ENCODE data around the gene TOP2B. TPM values are rescaled to one million over a fixed set of nuclear protein-coding genes. Genes with fewer than 3 reads are reported as not detected.

TOP2B gene
- polyA plus RNA-seq, 6 donors from 2014 or later: 44.4 to 95.7 (median 66.8) TPM

DNA sequence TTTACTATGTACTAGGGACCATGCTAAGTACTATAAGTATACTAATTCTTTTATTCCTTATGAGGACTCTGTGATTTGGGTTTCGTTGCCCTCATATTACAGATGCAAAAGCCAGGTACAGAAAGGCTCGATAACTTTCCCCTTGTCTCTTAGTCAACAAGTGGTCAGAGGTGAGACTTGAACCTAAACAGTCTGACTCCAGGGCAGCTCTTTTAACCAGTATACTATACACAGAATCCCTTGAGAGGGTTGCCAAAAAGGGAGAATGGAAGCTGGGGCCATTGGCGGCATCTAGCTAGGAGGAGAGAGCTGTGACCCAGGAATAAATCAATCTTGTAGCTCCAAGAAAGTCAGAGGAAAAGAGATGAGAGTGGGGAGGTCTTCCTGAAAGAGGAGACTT is 92.4 kb downstream of the TOP2B start:
- DNase-seq: no peak
- H3K36me3 Mint-ChIP-seq: no peaks in the 10 kb centered on the region

DNA sequence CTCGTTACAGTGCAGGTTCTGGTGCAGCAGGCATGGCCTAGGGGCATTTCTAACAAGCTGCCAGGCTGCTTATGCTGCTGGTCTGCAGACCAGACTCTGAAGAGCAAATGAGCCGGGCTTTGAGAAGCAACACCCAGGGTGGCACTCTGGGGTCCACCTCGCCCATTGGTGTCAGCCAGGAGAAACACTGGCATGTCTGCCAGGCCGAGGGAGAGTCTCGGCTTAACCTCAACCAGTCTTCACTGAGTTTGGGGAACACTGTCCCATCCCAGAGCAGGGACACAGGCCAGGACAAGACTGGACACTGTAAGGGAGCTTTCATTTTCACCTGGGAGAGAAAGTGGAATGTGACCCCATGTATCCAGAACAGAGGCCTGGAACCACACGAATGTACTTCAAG is 93.4 kb downstream of the TOP2B start:
- Mint-ChIP-seq H3K27me3 (peaks cover 0 to 14% (median 5%) of the 10 kb centered on the region in 3 donors), H3K36me3 (no peaks in the 10 kb centered on the region), H3K27ac (no peak overlapping the region), H3K4me3 (no peak overlapping the region), H3K9me3 (no peaks in the 10 kb centered on the region), H3K4me1 (no peaks in the 10 kb centered on the region)
- DNase-seq (no peak), ATAC-seq (ENCODE audit: low read depth in 2 of 2) (no peak)

More for the DNA sequence above, 92.4 kb downstream of the TOP2B start:
- H3K9me3 Mint-ChIP-seq: no peaks in the 10 kb centered on the region
- ATAC-seq (ENCODE audit: low read depth in 2 of 2): no peak
- H3K4me1 Mint-ChIP-seq: no peaks in the 10 kb centered on the region
- peaks cover 5 to 20% (median 9%) of the 10 kb centered on the region in 3 donors for H3K27me3 Mint-ChIP-seq
- no peak overlapping the region for H3K27ac Mint-ChIP-seq
- no peak overlapping the region for H3K4me3 Mint-ChIP-seq

- ATAC-seq (ENCODE audit: low read depth in 2 of 2) (no peak), DNase-seq (no peak)
- Mint-ChIP-seq H3K36me3 (no peaks in the 10 kb centered on the region), H3K4me3 (no peak overlapping the region), H3K27ac (no peak overlapping the region), H3K9me3 (peaks cover 0 to 3% (median 0%) of the 10 kb centered on the region in 7 donors), H3K27me3 (peaks cover 0 to 13% (median 0%) of the 10 kb centered on the region in 3 donors), H3K4me1 (no peaks in the 10 kb centered on the region)
Observed at GRCh38 chr3:25568525-25569078, 96.1 kb downstream of the TOP2B start.

- Mint-ChIP-seq H3K4me3 (no peak overlapping the region), H3K27ac (no peak overlapping the region), H3K9me3 (peaks cover 0 to 3% (median 0%) of the 10 kb centered on the region in 7 donors), H3K4me1 (no peaks in the 10 kb centered on the region), H3K27me3 (peaks cover 0 to 7% (median 0%) of the 10 kb centered on the region in 3 donors), H3K36me3 (no peaks in the 10 kb centered on the region)
- DNase-seq (no peak), ATAC-seq (ENCODE audit: low read depth in 2 of 2) (no peak)
Observed at GRCh38 chr3:25567806-25568524, 96.7 kb downstream of the TOP2B start.

GRCh38 chr3:25567388-25567787 is 97.3 kb downstream of the TOP2B start:
- Mint-ChIP-seq H3K4me1 (no peaks in the 10 kb centered on the region), H3K9me3 (peaks cover 0 to 3% (median 0%) of the 10 kb centered on the region in 7 donors), H3K27me3 (peaks cover 0 to 6% (median 0%) of the 10 kb centered on the region in 3 donors), H3K27ac (no peak overlapping the region), H3K36me3 (no peaks in the 10 kb centered on the region), H3K4me3 (no peak overlapping the region)
- ATAC-seq (ENCODE audit: low read depth in 2 of 2) (no peak), DNase-seq (no peak)

DNA sequence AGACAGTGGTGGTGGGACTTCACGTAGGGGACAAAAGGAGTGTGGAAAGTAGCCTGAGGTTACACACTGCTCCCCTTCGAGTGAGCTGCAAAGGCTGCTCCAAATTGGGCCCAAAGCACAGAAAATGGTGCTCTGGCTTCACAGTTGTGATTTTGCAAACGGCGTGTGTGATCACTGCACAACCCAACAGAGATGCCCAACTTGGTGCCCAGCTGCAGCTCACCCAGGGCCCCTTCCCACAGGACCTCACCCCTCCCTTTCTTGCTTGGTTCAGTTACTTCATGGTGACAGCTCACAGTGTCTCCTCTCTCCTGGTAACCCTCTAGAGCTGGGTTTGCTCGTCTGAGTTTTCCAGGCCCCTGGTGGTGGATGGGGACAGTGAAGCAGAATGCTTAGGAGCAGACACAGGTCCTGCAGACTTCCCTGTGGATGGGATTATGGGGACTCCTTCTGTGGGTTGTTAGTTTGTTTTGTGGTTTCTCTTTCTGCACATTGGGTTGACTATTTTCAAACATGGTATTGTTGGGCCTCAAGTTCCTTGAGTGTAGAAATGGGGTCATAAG is 98.3 kb downstream of the TOP2B start:
- ATAC-seq (ENCODE audit: low read depth in 2 of 2) (no peak), DNase-seq (no peak)
- H3K4me3 Mint-ChIP-seq: no peak overlapping the region
- H3K27me3 Mint-ChIP-seq: peaks cover 0 to 6% (median 0%) of the 10 kb centered on the region in 3 donors
- H3K36me3 Mint-ChIP-seq: no peaks in the 10 kb centered on the region
- H3K9me3 Mint-ChIP-seq: peaks cover 0 to 3% (median 0%) of the 10 kb centered on the region in 7 donors
- H3K27ac Mint-ChIP-seq: no peak overlapping the region
- H3K4me1 Mint-ChIP-seq: no peaks in the 10 kb centered on the region

DNA sequence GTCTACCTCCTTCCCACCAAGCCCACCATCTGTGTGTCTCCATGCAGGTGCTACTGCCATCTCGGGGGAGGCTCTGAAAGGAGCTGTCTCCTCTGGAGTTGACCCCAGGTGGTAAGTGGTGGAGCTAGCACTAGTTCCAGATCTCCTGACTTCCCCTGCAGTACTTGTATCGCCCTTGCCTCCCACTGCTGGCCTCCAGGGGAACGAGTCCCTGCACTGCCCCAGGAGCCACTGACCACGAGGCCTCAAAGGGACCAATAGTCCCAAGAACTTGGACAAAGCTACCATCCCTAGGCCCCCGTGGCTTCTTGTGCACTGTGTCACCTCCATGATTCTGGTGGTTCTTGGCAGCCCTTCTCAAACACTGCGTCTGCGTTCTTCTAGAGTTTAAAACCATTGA is 98.9 kb downstream of the TOP2B start:
- H3K4me1 Mint-ChIP-seq: no peaks in the 10 kb centered on the region
- no peak overlapping the region for H3K27ac Mint-ChIP-seq
- no peaks in the 10 kb centered on the region for H3K36me3 Mint-ChIP-seq
- peaks cover 0 to 6% (median 0%) of the 10 kb centered on the region in 3 donors for H3K27me3 Mint-ChIP-seq
- H3K9me3 Mint-ChIP-seq: peaks cover 0 to 3% (median 0%) of the 10 kb centered on the region in 7 donors
- DNase-seq: no peak
- no peak overlapping the region for H3K4me3 Mint-ChIP-seq
- ATAC-seq (ENCODE audit: low read depth in 2 of 2): no peak

DNA sequence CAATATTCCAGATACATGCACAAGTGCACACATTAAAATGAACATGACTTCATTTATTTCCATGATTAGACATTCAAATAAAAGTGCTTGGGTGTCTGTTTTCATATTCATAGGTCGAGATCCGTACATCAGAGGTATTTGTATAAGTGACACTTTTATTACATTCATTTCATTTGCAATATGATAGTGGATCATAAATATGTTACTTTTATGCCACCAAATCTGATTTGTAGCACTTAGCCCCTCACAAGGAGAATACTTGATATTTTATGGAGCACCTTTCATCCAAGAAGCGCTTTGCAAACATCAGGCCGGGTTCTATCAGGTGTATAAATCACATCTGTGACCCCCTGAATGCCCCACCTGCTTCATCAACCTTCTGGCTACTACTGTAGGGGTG is 100.6 kb downstream of the TOP2B start:
- ATAC-seq (ENCODE audit: low read depth in 2 of 2): no peak
- Mint-ChIP-seq H3K27ac (no peak overlapping the region), H3K27me3 (peaks cover 0 to 6% (median 0%) of the 10 kb centered on the region in 3 donors), H3K4me1 (no peaks in the 10 kb centered on the region), H3K4me3 (no peak overlapping the region), H3K36me3 (no peaks in the 10 kb centered on the region), H3K9me3 (peaks cover 0 to 3% (median 0%) of the 10 kb centered on the region in 7 donors)
- DNase-seq: no peak

DNA sequence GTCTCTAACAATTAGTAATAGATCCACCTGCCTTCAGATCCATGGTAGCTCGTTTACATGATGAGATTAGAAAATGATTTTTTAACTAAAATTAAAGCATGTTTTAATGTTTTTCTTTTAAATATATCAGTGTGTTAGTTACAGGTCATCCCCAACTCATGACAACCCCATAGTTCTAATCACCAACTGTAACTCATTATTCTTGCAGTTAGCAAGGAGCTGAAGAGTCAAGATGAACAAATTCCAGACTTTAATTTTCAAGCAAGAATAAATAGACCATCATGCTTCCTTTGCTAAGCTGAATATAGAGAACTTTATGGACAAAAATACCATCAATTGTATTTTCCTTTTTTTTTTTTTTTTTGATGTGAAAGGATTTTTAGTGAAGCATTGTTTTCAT is 101.1 kb downstream of the TOP2B start:
- Mint-ChIP-seq H3K36me3 (no peaks in the 10 kb centered on the region), H3K9me3 (peaks cover 0 to 3% (median 0%) of the 10 kb centered on the region in 7 donors), H3K27me3 (peaks cover 0 to 6% (median 0%) of the 10 kb centered on the region in 3 donors), H3K4me3 (no peak overlapping the region), H3K4me1 (no peaks in the 10 kb centered on the region), H3K27ac (no peak overlapping the region)
- no peak for DNase-seq
- no peak for ATAC-seq (ENCODE audit: low read depth in 2 of 2)

- DNase-seq (no peak), ATAC-seq (ENCODE audit: low read depth in 2 of 2) (no peak)
- H3K9me3 Mint-ChIP-seq: no peaks in the 10 kb centered on the region
- H3K36me3 Mint-ChIP-seq: no peaks in the 10 kb centered on the region
- H3K4me3 Mint-ChIP-seq: no peak overlapping the region
- no peaks in the 10 kb centered on the region for H3K4me1 Mint-ChIP-seq
- H3K27ac Mint-ChIP-seq: no peak overlapping the region
- H3K27me3 Mint-ChIP-seq: peaks cover 0 to 2% (median 0%) of the 10 kb centered on the region in 3 donors
Observed at GRCh38 chr3:25558796-25559195, 105.9 kb downstream of the TOP2B start.

DNA sequence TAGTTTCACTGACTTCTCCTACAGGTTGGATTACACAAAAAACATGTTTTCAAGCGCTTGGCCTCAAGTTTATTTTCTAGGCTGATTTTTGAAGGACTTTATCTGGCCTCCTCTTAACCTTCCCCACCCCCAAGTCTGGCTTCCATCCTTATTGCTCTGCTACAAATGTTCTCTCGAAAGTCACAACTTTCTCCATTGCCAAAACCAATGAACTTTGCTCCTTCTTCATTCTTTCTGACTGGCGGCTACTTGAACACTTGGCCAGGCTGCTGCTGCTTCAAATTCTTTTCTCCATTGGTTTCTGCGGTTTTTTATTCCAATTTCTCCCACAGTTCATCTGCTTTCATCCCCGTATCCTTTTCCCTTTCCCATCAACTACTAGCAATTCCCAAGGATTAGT is 106.6 kb downstream of the TOP2B start:
- no peak overlapping the region for H3K4me3 Mint-ChIP-seq
- ATAC-seq (ENCODE audit: low read depth in 2 of 2) (no peak), DNase-seq (no peak)
- no peaks in the 10 kb centered on the region for H3K4me1 Mint-ChIP-seq
- no peaks in the 10 kb centered on the region for H3K36me3 Mint-ChIP-seq
- H3K9me3 Mint-ChIP-seq: no peaks in the 10 kb centered on the region
- peaks cover 0 to 4% (median 0%) of the 10 kb centered on the region in 3 donors for H3K27me3 Mint-ChIP-seq
- H3K27ac Mint-ChIP-seq: no peak overlapping the region

DNA sequence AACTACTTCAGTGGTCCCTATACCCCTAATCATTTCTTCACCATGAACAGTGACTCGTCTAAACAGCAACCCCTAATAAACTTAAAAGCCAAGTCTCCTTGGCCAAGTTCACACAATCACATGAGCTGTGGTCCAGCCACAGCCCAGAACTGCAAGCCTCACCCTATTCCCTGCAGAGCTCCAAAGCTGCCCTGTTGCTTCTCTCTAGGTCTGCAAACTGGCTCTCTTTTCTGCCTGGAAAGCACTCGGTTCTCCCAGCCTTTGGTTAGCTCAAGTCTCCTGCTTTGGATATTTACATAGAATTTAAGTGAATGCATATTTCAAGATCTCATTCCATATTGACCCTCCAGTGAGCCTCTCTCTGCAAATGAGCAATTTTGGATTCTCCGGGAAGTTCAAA is 107.0 kb downstream of the TOP2B start:
- Mint-ChIP-seq H3K4me1 (no peaks in the 10 kb centered on the region), H3K4me3 (no peak overlapping the region), H3K27me3 (peaks cover 0 to 4% (median 1%) of the 10 kb centered on the region in 3 donors), H3K9me3 (no peaks in the 10 kb centered on the region), H3K27ac (no peak overlapping the region), H3K36me3 (no peaks in the 10 kb centered on the region)
- DNase-seq (no peak), ATAC-seq (ENCODE audit: low read depth in 2 of 2) (no peak)

DNA sequence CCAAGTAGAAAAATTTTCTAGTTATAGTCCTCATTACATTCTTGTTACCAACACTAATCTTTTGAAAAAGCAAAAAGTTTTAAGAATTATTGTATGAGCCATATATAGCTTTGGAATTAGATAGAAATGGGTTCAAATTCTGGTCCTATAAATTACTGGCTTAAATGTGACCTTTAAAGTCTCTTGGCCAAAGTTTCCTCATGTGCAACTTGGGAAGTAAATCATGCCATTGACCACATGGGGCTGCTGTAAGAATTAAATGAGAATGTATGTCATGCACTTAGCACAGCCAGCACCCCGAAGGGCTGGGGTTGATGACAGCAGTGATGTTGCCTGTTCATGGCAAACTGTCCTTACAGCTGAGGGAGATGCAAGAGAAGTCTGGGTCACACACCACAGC is 108.3 kb downstream of the TOP2B start:
- no peaks in the 10 kb centered on the region for H3K9me3 Mint-ChIP-seq
- ATAC-seq (ENCODE audit: low read depth in 2 of 2): no peak
- peaks cover 0 to 7% (median 6%) of the 10 kb centered on the region in 3 donors for H3K27me3 Mint-ChIP-seq
- no peak for DNase-seq
- no peak overlapping the region for H3K27ac Mint-ChIP-seq
- H3K4me3 Mint-ChIP-seq: no peak overlapping the region
- no peaks in the 10 kb centered on the region for H3K36me3 Mint-ChIP-seq
- no peaks in the 10 kb centered on the region for H3K4me1 Mint-ChIP-seq

Data from naive B cell (primary cell).